Endodermal cell (in vitro differentiated cells): ENCODE results near the gene USP12. TPM values are rescaled to one million over a fixed set of nuclear protein-coding genes. Genes with fewer than 3 reads are reported as not detected.
"Not testable (repeated sequence)": the region's sequence is repeated elsewhere in the genome, so short reads cannot be mapped to it uniquely, and the experiment has no call there.

Source experiments
- DNase-seq: peaks from one replicate; pipeline ENCODE4 v3.0.0-alpha.2; 2017
- H3K27ac ChIP-seq: 2 replicates; pipeline ENCODE4 v1.5.1; 2013; ENCODE audit warnings: mild to moderate bottlenecking, low read depth, low read length, moderate library complexity
- H3K27me3 ChIP-seq: 2 replicates; pipeline ENCODE4 v1.6.1; 2013; ENCODE audit warnings: mild to moderate bottlenecking, low read length, moderate library complexity; ENCODE audit not compliant: insufficient read depth, control insufficient read depth, poor library complexity, severe bottlenecking
- H3K36me3 ChIP-seq: 2 replicates; pipeline ENCODE4 v1.7.0; 2013; ENCODE audit warnings: mild to moderate bottlenecking, low read length, moderate library complexity; ENCODE audit not compliant: control insufficient read depth, insufficient read depth
- H3K4me1 ChIP-seq: one replicate; pipeline ENCODE4 v1.7.0; 2013; ENCODE audit warnings: low read length; ENCODE audit not compliant: control insufficient read depth, insufficient read depth
- H3K4me3 ChIP-seq: 2 replicates; pipeline ENCODE4 v1.5.1; 2013; ENCODE audit warnings: mild to moderate bottlenecking, low read length, moderate library complexity
- H3K9ac ChIP-seq: 2 replicates; pipeline ENCODE4 v1.6.1; 2013; ENCODE audit warnings: mild to moderate bottlenecking, low read length, moderate library complexity; ENCODE audit not compliant: poor library complexity, severe bottlenecking; ENCODE audit errors: extremely low read depth
- H3K9me3 ChIP-seq: 2 replicates; pipeline ENCODE4 v1.6.1; 2013; ENCODE audit warnings: mild to moderate bottlenecking, low read length, moderate library complexity; ENCODE audit not compliant: control insufficient read depth
- H3K27ac Mint-ChIP-seq: 2 replicates; pipeline ENCODE4 v1.8.0; 2020; ENCODE audit warnings: mixed read lengths
- H3K27me3 Mint-ChIP-seq: 2 replicates; pipeline ENCODE4 v1.8.0; 2021; ENCODE audit warnings: mild to moderate bottlenecking, mixed read lengths; ENCODE audit not compliant: insufficient read depth
- H3K36me3 Mint-ChIP-seq: 2 replicates; pipeline ENCODE4 v1.8.0; 2020; ENCODE audit warnings: low read depth, mixed read lengths
- H3K4me1 Mint-ChIP-seq: 2 replicates; pipeline ENCODE4 v1.8.0; 2020; ENCODE audit warnings: mixed read lengths
- H3K4me3 Mint-ChIP-seq: 2 replicates; pipeline ENCODE4 v1.8.0; 2020; ENCODE audit warnings: mild to moderate bottlenecking, moderate library complexity, mixed read lengths
- H3K9me3 Mint-ChIP-seq: 2 replicates; pipeline ENCODE4 v1.8.0; 2020; ENCODE audit warnings: mild to moderate bottlenecking, mixed read lengths
- CTCF ChIP-seq: fragments of 200-600 bp; sonication (generic); conservative IDR thresholded peaks from 2 replicates; pipeline ENCODE4 v1.5.0; 2021; ENCODE audit warnings: antibody characterized with exemption, mild to moderate bottlenecking
- WGBS, 2 experiments: methylation state at CpG; one replicate each; pipeline versions ENCODE4 v1.1.5 to v1.1.7; 2013; ENCODE audit warnings: missing lambda C conversion rate in 2 of 2, mixed read lengths in 1 of 2; ENCODE audit not compliant: insufficient coverage in 1 of 2, insufficient read length in 1 of 2; 5-methylcytosine and 5-hydroxymethylcytosine counted together
- total RNA-seq, 2 donors: library from RNA; stranded (reverse); fragmentation: NEBNext Ultra II Directional in 1 of 2; extraction: Animal tissue kit (Norgen Biotek cat#: 25700) in 1 of 2; gene quantifications; 2 replicates in 1 of 2; 3 replicates in 1 of 2; pipeline ENCODE4 v1.2.1, GENCODE V29; 2021

The USP12 gene
- total RNA-seq, 2 donors from 2014 or later, result 18.9 to 23.2 TPM

DNA sequence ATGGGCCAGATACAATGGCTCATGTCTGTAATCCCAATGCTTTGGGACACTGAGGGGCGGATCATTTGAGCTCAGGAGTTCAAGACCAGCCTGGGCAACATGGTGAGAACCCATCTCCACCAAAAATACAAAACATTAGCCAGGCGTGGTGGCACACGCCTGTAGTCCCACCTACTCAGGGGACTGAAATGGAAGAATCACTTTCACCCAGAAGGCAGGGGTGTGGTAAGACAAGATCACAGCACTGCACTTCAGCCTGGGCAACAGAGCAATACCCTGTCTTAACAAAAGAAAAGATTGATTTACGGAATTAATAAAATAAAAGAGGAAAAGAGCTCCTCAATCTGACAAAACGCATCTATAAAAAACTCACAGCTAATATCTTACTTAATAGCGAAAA lies 22.7 kb downstream of the USP12 start:
- Histone ChIP-seq H3K4me3 (no peak overlapping the region), H3K4me1 (no peaks in the 10 kb centered on the region), H3K27ac (no peak overlapping the region), H3K36me3 (no peaks in the 10 kb centered on the region), H3K9ac (no peak overlapping the region), H3K9me3 (no peaks in the 10 kb centered on the region), H3K27me3 (no peaks in the 10 kb centered on the region)
- H3K27me3 Mint-ChIP-seq, result no peaks in the 10 kb centered on the region
- H3K4me3 Mint-ChIP-seq, result no peak overlapping the region
- WGBS, 2 experiments, result 80 to 90% methylated on average over 1 to 6 of the region's 6 CpGs
- DNase-seq, result no peak
- peaks cover 3% of the 10 kb centered on the region for H3K9me3 Mint-ChIP-seq
- H3K36me3 Mint-ChIP-seq, result peaks cover 13% of the 10 kb centered on the region
- H3K4me1 Mint-ChIP-seq, result no peaks in the 10 kb centered on the region
- H3K27ac Mint-ChIP-seq, result no peak overlapping the region
- no peak for TF ChIP-seq CTCF

DNA sequence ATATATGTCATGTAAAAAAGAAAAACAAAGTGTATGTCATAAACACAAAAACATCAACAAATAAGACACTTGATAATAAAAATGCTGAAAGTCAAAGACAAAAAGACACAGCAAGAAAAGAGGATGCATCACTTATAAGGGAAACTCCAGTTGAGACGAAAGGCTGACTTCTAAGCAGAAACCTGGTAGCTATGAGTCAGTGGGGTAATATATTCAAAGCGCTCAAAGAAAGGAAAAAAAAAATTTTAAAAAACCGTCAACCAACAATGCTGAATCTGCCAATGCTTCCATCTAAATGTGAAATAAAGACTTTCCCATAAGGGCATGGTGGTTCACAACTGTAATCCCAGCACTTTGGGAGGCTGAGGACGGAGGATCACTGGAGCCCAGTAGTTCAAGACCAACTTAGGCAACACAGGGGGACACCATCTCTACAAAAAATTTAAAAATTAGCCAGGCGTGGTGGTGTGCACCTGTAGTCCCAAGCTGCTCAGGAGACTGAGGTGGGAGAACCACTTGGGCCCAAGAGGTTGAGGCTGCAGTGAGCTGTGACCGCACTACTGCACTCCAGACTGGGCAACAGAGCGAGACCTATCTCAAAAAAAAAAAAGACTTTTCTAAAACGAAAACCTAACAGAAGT lies 24.0 kb downstream of the USP12 start:
- H3K27ac ChIP-seq, result no peak overlapping the region
- no peak overlapping the region for H3K9ac ChIP-seq
- Mint-ChIP-seq H3K9me3 (peaks cover 15% of the 10 kb centered on the region), H3K27me3 (no peaks in the 10 kb centered on the region), H3K4me3 (no peak overlapping the region), H3K4me1 (no peaks in the 10 kb centered on the region), H3K27ac (no peak overlapping the region), H3K36me3 (peaks cover 18% of the 10 kb centered on the region)
- no peaks in the 10 kb centered on the region for H3K4me1 ChIP-seq
- no peak for TF ChIP-seq CTCF
- H3K27me3 ChIP-seq, result no peaks in the 10 kb centered on the region
- no peaks in the 10 kb centered on the region for H3K36me3 ChIP-seq
- peaks cover 4% of the 10 kb centered on the region for H3K9me3 ChIP-seq
- 95 to 97% methylated on average over 5 to 8 of the region's 8 CpGs for WGBS, 2 experiments
- no peak for DNase-seq
- no peak overlapping the region for H3K4me3 ChIP-seq

GRCh38 chr13:27141746-27142145 lies 29.9 kb downstream of the USP12 start:
- Histone ChIP-seq H3K36me3 (no peaks in the 10 kb centered on the region), H3K4me3 (peak overlapping the region; percentile 43), H3K4me1 (peaks cover 13% of the 10 kb centered on the region), H3K9ac (no peak overlapping the region), H3K9me3 (peaks cover 29% of the 10 kb centered on the region), H3K27ac (no peak overlapping the region), H3K27me3 (no peaks in the 10 kb centered on the region)
- Mint-ChIP-seq H3K27ac (no peak overlapping the region), H3K27me3 (no peaks in the 10 kb centered on the region), H3K9me3 (peaks cover 47% of the 10 kb centered on the region), H3K36me3 (peaks cover 28% of the 10 kb centered on the region), H3K4me3 (no peak overlapping the region), H3K4me1 (peaks cover 15% of the 10 kb centered on the region)
- 92 to 97% methylated on average over 4 to 5 of the region's 5 CpGs for WGBS, 2 experiments
- DNase-seq, result no peak
- no peak for TF ChIP-seq CTCF

DNA sequence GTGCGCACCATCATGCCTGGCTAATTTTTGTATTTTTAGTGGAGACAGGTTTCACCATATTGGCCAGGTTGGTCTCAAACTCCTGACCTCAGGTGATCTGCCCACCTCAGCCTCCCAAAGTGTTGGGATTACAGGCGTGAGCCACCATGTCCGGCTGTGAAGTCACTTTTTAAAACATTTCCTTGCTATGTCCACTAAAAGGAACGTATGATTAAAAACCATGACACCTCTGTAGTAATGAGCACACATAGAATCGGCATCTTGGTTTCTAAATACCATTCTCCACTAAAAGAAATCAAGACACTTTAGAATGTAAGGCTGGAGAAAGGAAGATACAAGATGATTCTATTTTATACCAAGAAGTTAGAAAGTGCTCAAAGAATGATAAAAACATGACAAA lies 30.5 kb downstream of the USP12 start:
- H3K27ac Mint-ChIP-seq, H3K9ac ChIP-seq, H3K27ac ChIP-seq, DNase-seq, H3K27me3 Mint-ChIP-seq, H3K27me3 ChIP-seq, H3K4me3 Mint-ChIP-seq, H3K36me3 ChIP-seq: not testable (repeated sequence)
- Histone ChIP-seq H3K4me3 (peak overlapping the region; percentile 43), H3K9me3 (peaks cover 29% of the 10 kb centered on the region), H3K4me1 (peaks cover 13% of the 10 kb centered on the region)
- H3K4me1 Mint-ChIP-seq, result peaks cover 15% of the 10 kb centered on the region
- H3K36me3 Mint-ChIP-seq, result peaks cover 28% of the 10 kb centered on the region
- peaks cover 47% of the 10 kb centered on the region for H3K9me3 Mint-ChIP-seq
- 97 to 100% methylated on average over 4 to 5 of the region's 5 CpGs for WGBS, 2 experiments
